GM11168 (cell line): ENCODE results near the gene TIMP2.

Experiments
- in situ Hi-C: fragments of 300-500 bp; cut with MboI; formaldehyde crosslinking; loops from one replicate; pipeline ENCODE4 v1.12.0; 2022; ENCODE audit warnings: low sequenced_read_pairs; ENCODE audit not compliant: unreplicated experiment

TIMP2 gene

DNA sequence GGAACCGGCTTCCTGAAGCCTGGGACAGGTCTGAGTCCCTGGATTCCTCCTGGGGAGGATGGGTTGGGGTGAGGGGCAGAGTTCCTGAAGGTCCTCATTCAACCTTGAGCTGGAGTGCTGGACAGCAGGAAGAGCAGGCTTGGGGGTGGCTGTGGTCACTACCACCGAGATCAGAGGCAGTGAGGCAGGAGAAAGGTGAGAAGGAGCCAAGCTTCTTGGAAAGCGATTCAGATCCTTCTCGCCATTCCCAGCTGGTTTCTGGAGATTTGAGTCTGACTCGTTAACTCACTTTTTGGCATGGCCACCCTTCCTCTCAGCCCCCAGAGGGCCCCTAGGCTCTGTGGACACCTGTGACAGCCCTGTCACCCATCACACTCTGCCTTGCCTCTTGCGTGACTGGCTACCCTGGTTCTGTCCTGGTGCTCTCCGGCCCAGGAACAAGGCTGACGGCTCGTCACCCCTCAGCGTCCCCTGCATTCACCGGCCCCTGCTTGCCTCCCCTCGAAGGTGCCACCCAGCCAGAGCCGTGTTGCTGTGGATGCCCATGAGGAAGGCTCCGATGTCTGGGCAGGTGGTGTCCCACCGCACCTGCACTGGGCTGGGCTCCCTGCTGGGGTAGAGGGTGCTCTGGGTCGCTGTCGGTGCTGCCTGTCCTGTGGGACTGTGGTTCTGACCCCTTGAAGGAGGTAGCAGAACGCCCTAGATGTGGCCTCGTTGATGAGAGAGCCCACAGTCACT, 9.7 kb upstream of the TIMP2 start:
- in situ Hi-C loops, result no loop called here

DNA sequence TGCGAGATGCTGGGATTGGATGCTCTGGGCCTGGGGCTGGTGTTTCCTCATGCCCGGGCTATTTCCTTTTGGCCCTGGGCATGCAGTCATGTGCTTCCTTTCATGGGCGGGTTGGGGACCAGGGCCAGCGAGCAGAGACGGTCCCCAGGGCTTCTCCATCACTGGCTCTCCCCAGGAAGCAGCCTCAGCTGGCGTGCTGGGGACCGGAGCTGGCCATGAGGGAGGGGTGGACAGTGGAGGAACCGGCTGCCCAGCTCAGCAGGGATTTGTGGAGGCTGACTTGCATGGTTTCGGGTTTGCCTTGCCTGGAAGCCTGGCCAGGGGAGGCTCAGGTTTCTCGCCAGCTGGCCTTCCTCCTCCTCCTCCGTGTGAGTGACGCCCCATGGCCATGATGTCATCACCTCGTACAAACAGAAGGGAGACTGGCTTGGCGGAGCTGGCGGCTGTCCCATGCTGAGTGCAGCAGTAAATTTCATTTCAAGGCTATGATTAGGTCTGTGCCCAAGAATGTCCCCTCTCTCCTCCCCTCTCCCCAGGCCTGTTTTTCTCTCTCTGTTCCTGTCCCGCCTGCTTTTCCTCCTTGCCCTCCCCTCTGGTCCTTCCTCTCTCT, 8.9 kb upstream of the TIMP2 start:
- in situ Hi-C loops, result no loop called here

DNA sequence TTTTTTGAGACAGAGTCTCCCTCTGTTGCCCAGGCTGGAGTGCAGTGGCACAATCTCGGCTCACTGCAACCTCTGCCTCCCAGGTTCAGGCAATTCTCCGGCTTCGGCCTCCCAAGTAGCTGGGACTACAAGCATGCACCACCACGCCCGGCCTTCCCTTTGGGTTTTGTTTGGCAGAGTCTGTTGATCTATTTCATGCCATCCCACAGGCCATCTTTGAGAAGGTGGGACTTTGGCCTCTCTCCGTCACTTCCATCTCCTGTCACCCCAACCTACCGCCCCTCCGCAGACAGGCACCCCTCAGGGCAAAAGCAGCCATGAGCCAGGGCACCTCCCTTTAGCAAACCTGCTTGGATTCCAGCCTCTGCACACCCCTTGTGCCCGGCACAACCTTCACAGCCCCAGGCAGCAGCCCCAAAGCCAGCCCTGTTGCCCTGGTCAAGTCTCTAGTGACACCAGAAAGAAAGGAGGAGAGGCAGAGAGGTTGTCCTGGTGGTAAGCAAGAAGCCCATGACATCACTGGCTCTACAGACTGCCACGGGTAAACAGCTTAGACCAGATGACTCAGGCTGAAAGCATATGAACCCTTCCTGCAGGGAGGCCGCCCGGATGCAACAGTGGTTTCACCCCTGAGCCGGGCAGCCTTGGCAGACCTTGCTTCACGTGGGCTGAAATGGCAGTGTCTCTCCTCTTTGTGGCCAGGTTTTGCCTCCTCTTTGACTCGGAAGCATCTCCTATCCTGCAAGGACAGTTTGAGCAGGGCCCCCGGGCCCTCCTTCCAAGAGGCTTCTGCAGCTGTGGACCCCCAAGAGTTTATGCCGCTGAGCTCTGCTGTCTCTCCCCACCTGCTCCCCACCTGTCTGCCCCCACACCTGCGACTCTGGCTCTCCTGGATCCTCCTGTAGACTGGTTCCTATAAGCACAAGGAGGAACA, 8.1 kb upstream of the TIMP2 start:
- in situ Hi-C loops, result no loop called here

DNA sequence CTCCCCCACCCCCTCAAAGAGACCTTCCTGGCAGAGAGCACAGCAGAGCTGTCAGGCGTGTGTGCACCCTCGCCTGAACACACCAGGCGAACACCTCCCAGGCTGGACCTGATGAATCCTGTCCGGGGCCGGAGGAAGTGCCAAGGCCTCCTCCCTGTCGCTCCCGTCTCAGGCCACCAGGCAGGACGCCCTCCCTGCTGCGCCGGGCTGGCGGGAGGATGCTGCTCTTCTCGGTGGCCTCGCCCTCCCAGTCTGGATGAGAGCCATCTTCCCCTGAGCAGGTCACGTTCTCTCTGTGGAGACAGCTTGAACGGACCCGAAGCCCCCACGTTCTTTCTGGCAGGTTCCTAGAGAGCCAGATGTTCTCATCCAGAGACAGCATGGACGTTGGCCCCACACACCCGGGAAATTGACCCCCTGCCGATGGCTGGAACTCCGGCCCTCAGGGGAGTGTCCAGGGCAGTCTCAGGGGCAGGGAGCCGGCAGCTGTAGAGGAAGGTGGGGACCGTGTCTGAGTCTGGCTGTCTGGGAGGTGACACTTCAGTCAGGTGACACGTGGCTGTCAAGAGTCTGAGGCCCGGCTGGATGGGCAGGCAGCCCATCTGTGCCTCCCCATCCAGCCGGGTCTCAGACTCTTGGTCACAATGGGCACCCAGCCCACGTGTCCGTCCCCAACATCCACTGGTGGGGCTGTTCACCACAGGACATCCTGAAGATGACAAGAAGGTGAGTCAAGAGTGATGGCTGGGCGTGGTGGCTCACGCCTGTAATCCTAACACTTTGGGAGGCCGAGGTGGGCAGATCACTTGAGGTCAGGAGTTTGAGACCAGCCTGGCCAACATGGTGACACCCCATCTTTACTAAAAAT, 5.0 kb upstream of the TIMP2 start:
- in situ Hi-C loops, result no loop called here

DNA sequence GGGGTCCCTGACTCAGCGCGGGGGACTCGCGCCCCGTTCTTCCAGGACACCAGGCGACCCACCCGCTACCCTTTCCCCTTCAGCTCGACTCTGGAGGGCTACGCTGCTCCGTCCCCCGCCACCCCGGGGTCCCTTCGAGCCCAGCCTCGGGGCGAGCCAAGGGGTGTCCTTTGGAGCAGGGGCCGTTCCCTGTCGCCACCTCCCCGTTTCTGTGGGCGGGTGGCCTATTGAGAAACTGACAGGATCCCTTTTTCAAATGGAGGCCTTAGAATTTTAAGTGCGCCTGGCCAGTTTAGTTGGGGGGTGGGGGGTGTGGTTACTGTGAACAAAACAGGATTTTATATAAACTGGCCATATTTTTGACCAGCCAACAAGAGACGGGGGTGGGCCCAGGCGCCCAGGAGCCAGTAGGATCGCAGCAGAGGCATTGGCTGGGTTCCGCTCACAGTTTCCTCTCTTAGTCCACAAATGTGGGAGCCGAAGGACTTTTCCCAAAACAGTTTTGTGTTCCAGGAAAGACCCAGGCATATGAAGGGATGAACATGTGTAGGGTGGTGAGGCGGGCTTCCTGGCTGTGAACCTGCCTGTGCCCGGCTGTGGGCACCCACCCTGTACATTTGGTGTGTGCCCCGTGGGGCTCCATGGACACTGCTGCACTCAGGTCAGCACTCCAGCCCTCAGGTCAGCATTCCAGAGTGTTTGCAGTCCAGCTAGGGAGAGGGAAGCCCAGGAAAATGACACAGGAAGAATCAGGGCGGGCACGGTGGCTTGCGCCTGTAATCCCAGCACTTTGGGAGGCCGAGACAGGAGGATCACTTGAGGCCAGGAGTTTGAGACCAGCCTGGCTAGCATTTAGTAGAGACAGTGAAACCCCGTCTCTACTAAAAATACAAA, 722 bp upstream of the TIMP2 start:
- in situ Hi-C loops, result no loop called here

DNA sequence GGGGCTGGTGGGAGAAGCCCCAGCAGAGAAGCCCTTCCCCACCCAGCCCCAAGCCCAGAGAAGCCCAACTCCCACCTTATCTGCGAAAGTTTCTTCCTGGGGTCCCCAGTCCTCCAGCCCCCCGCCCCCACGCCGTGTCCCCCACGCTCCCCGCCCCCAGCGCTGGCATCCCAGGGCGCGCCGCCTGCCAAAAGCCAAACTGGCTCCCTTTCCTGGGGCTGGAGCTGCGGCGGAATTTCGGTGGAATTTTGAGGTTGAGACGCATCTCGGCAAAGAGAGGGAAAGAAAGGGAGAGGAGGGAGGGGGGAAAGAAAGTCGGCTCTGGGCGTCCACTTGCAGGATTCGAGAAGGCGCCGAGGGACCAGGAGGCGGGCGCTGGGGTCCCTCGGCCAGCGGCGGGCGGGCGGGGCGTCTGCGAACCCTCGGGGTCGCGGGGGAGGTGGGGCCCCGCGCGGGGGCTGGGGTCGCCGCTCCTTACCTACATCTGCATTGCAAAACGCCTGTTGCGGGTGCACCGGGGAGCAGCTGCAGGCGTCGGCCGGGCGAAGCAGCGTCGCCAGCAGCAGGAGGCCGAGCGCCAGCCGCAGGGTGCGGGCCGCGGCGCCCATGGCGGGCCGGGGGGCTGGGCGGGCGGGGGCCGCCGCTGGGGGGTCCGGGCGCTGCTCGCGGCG, 571 bp downstream of the TIMP2 start:
- in situ Hi-C loops, result no loop called here

DNA sequence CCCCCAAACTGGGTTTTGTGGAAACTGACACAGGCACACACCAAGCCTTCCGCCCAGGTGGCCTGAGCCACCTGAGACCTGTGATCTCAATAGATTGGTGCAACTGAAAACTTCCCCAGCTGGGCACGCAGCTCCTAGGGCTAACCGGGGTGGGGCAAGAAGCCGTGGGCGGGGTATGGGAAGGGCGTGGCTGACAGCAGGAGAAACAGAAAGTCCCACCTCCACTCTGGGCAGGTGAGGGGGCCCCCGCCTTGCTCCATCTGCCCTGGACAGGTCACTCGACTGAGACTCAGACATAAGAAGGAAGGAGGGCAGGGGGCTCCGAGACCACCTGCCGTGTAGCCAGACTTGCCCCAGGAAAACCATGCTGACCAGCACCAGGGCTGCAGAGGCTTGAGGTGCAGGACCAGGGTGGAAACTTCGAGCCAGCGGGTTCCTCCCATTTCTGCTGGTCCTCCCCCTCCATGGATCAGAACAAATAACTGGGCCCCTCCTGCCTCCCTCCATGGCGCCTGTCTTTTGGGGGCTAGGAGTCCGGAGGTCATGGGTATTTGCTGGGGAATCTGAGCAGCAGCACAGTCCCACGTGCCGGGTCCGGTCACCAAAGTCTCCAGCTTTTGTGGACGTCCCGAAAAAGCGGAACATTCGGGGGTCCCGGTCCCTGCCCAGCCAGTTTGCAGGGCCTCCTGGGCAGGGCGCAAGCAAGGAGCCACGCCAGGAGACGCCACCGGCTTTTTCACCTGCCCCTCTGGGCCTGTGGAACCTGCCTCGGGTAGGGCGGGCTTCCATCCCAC, 1.3 kb downstream of the TIMP2 start:
- in situ Hi-C loops, result no loop called here

DNA sequence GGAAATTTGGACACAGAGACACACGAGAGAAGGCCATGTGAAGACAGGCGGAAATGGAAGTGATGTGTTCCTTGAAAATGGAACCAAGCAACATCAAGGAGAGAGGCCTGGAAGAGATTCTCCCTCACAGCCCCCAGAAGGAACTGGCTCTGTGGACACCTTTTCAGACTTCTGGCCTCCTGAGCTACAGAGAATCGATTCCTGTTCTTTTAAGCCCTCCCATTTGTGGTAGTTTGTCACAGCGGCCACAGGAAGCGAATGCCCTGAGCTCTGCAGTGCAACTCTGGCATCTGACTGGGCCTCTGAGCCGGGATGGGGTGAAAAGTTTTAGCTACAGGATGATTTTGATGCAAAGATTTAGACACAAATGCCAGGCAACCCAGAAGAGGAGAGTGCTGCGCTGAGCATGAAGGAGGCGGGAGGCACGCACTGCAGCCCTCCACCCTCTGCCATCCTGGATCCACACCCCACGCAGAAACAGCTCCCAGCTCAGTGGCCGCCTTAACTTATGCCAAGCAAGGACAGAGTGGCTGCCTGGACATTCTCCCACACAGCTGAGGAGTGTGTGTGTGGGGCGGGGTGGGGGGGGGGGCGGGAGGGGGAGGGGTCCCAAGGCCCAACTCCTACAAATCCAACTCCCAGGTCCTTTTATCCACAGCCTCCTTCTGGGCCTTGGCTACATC, 2.2 kb downstream of the TIMP2 start:
- in situ Hi-C loops, result no loop called here

DNA sequence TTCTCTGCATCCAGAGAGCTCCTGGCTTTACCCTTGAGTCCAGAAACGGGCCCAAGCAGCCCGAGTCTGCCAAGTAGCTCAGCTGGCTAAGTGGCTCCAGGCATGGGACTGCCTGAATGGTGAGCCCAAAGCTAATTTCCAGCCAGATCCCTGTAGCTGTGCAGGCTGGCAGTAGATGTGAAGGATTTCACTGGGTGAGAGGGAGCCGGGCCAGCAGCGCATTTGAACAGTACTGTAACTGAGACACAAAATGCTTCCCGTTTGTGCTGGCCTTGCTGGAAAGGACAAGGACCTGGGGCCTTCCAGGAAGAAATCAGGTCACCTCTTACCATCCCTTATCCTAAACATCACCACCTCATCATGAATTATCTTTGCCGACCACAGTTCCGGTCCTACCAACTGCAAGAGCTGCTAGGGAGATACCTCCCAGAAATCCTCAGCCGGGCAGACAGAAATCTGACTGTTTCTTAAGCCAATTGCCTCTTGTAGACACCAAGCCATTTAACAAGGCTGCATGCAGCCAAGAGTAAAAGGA, 3.7 kb downstream of the TIMP2 start:
- in situ Hi-C loops, result no loop called here

DNA sequence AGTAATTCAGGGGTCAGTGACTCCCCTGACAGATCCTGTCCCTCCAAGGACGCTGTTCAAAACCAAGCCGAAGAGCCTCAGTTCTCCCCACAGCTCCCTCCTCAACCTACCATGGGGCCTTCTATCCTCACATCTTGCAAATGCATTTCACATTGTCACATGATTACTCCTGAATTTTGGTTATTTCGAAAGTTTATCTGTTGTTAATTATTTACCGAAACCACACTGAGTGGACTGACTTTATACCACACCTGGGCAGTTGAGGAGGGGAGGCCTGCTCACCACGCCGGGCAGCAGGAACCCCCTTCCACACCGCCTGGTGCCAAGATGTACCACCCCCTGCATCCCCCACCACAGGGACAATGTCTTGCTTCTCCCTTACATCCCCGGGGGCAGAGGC, 4.7 kb downstream of the TIMP2 start:
- in situ Hi-C loops, result no loop called here

DNA sequence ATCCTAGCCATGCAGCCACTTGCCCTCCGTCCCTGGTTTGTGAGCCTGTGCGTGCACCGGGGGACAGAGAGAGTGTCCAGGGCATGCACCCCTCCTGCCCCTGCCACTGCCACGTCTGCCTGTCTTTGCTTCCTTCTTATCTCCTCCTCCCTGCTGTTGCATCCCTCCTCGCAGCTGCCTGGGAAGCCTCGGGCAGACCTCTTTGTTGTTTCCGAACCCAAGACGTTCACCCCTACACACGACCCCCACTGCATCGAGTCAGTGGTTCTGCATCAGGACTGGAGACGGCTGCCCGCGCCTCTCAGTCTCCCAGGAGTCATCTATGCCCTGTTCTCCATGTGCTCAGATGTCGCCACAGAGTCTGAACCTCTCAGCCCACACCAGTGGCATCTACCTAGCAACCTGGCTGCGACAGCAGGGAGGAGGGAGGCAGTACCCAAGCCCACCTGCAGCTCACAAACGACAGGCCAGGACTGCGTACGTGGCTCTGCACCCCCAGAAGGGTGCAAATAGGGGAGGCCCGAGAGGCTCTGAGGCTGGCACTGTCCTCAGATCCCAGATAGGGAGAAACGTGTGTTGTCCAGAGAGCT, 5.2 kb downstream of the TIMP2 start:
- in situ Hi-C loops, result no loop called here

DNA sequence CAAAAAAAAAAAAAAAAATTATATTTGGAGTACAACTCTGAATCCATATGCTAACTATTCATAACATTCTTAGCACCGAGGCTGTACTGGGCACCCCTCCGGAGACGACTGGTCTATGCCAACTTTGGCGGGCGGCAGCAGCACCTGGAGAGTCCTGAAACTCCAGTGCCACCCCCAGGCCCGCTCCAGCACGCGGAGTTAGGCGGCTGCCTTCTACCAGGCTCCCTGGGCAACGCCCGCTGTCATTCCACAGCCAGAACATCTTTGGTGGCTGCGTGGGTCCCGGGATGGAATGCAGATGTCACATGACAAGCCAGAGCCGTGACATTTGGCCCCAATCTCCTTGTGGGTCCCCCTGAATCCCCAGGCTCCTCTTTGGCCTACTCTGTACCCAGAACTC, 6.2 kb downstream of the TIMP2 start:
- in situ Hi-C loops, result no loop called here

DNA sequence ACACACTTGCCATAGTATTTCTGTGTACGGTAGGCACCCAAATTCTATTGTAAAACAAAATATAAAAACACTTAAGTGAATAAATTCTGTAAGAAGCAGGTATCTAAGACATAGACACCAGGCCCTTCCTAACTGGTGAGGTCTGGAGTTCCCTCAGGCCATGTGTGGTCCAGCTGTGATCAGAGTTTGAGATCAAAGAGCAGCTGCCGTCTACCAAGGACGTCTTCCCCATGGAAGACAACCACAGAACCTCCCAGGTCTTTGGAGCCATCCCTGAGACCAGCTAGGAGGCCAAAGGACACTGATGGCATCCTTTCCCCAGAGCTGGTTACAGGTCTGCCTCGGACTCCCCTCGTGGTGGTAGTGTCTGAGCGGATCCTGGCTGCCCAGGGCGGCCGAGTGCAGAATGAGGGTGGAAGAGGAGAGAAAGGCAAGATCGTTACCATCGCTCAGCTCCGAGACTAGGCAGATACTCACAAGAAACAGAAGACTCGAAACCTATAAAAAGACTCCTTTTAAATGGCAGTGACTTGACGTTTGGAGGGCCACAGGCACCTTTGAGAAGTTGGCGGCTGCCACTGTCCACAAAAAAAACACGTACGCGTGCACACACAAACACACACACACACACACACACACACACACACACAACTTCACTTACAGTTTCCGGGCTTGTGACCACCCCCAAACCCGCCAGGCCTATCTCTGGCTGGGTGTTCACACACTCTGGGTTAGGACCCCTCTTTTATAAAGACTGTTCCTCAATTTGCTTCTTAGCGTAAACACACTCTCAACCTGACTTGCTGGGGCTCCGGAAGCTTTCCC, 7.5 kb downstream of the TIMP2 start:
- in situ Hi-C loops, result no loop called here

DNA sequence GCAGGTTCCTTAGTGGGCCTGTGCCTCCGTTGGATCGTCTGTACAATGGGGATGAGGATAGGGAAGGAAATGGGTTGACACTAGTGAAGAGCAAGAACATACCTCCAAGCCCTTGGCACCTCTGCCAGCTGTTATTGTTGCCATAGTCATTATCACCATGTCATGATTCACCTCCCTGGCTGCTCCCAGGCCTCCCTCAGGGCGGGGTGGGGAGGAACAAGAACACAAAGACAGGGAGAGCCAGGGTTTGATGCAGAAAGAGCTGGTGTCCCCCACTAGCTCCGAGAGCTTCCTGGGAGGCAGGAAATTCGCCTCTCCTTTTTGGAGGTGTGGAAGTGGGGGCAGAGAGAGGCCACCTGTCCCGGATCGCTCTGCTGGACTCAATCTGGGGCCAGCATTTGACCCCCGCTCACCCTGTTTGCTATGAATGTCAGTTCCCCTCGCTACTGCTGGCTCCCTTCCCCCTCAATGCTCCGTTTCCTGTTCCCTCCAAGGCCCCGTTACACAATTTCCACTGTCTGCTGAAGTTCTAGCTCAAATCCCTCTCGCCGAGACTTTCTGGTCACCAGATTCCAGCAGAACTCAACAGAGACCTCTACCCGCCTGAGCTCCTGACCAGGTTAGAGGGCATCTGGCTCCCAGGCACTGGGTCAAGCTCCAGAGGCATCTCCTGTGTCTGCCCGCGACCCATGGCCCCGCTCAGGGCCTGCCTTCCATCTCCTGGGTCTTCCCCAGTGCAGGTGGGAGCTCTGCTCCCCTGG, 9.1 kb downstream of the TIMP2 start:
- in situ Hi-C loops, result no loop called here

DNA sequence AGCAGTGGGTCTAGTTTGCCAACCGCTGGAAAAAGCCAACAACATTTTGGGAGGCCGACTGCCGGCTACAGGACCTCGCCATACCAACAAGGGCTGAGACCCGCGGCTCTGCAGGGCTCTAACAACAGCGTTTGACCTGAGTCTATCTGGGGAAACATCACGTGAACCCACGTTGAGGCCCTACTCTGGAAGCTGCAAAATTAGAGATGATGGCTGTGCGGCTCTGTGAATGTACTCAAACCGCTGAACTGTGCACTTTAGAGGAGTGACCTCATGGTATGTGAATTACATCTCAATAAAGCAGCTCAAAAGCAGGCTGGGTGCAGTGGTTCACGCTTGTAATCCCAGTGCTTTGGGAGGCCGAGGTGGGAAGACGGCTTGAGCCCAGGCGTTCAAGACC, 12.1 kb downstream of the TIMP2 start:
- in situ Hi-C loops, result no loop called here
